GM21528 (cell line): Measurements from ENCODE around the gene RNF138.
"Not testable (repeated sequence)": the region's sequence is repeated elsewhere in the genome, so short reads cannot be mapped to it uniquely, and the experiment has no call there.

Experiments used
- ATAC-seq: cut with Tn5 transposase; IDR thresholded peaks from one replicate; pipeline ENCODE4 v1.9.1; 2021; ENCODE audit warnings: mild to moderate bottlenecking, moderate library complexity; ENCODE audit not compliant: unreplicated experiment, low FRiP score

The RNF138 gene

DNA sequence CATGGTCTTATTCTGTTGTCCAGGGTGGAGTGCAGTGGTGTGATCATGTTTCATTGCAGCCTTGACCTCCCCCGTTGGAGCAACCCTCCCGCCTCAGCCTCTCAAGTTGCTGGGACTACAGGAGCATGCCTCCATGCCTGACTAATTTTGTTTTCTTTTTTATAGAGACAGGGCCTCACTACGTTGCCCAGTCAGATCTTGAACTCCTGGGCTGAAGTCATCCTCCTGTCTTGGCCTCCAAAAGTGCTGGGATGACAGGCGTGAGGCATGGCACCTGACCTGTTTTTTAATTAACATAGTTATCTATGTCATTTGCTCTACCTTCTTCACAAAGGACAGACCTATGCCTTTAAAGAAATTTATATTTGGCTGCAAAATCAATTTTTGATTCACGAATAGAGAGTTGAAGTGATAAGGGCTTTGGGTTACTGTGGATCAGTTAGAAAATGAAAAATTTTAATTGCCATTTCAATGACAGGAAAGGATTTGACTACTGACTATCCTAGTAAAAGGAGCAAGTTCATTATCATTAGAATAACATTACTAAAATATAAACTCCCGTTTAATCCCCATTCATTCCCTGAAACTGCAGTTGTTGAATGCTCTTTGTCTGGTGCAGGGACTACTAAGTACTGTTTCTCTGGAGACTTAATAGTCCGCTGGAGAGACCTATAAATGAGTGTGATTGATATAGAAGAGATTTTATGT lies 3.7 kb downstream of the RNF138 start:
- no peak for ATAC-seq

- no peak for ATAC-seq
These were observed 4.2 kb downstream of the RNF138 start for GRCh38 chr18:32095900-32096229.

- no peak for ATAC-seq
These were observed 5.3 kb downstream of the RNF138 start for GRCh38 chr18:32096946-32097345.

GRCh38 chr18:32104516-32104915 lies 12.8 kb downstream of the RNF138 start:
- ATAC-seq = no peak

DNA sequence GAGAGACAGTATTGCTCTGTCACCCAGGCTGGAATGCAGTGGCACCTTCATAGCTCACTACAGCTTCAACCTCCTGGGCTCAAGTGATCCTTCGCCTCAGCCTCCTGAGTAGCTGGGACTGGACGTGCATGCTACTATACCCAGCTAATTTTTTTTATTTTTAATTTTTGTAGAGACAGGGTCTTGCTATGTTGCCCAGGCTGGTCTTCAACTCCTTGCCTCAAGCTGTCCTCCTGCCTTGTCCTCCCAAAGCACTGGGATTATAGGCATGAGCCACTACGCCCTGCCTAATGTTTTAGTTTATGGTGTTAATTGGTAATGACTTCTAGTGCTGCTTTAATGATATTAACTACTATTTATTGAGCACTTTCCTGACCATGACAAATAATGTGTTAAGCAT lies 18.3 kb downstream of the RNF138 start:
- no peak for ATAC-seq

DNA sequence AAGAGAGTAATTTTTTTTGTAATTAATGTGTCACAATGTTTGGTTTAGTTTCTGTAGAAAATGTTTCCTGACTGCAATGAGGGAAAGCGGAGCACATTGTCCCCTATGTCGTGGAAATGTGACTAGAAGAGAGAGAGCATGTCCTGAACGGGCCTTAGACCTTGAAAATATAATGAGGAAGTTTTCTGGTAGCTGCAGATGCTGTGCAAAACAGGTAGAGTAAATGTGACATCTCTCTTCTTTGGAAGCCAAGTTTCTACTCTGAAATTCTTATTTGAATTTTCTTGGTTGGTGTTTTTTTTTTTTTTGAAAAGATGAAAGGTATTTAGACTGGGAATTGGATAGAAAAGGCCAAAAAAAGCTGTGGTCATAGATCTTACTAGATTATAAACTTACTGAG lies 20.0 kb downstream of the RNF138 start:
- no peak for ATAC-seq

- ATAC-seq = no peak
These were observed 21.2 kb downstream of the RNF138 start for GRCh38 chr18:32112826-32113225.

DNA sequence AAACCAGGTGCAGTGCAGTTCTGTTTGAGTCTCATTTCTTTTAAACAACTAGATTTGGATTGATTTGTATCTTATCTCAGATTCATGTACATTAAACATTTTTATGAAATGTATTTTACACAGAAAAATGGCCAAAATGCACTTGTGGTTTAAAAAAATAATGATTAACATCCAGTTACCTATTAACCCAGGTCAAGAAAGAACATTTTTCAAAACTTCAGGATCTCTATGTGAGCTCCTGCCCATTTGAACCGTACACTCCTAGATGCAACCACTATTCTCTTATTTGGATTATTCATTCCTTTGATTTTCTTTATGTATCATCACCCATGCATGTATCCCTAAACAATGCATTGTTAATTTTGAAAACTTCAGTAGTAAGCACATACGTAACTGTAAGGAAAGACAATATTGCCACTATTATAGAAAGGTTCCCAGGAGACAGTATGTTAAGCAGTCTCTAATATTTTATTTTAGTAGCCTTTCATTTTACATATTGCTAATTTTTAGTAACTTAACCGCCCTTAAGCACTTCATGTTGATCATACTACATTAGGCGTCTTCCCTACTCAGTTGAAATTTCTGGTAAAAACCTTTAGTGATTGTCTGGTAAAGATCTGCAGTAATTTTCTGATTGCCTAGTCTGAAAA lies 22.7 kb downstream of the RNF138 start:
- ATAC-seq = no peak

DNA sequence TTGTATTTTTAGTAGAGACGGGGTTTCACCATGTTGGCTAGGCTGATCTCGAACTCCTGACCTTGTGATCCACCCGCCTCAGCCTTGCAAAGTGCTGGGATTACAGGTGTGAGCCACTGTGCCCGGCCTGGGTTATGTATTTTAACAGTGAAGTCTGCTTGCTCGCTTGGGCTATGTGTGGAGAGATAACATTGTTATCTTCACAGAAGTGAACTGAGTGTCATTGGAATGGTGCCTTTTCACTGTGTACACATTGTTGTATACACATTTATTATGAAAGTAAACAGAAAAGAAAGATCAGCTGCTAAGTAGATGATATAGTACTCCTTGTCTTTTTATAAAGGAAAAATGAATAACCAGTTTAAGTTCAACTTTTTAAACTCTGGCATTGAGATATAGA lies 30.4 kb downstream of the RNF138 start:
- no peak for ATAC-seq

- no peak for ATAC-seq
These were observed 34.9 kb downstream of the RNF138 start for GRCh38 chr18:32126538-32126937.

- no peak for ATAC-seq
These were observed 44.0 kb downstream of the RNF138 start for GRCh38 chr18:32135625-32136024.

DNA sequence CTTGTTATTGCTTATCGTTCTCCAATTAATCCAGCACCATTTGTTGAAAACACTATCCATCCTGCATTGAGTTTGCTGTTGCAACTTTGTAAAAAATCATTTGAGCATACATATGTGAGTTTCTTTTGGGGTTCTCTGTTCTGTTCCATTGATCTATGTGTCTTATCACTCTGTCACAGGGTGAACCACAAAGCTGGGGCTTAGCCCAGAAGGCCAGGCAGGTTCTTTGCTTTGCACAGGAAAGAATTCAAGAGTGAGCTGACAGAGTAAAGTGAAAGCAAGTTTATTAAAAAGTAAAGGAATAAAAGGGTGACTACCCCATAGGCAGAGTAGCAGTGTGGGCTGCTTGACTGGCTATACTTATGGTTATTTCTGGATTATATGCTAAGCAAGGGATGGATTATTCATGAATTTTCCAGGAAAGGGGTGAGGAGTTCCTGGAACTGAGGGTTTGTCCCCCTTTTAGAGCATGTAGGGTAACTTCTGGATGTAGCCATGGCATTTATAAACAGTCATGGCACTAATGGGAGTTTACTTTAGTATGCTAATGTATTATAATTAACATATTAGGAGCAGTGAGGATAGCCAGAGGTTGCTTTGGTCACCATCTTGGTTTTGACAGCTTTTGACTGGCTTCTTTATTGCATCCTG lies 46.8 kb downstream of the RNF138 start:
- no peak for ATAC-seq

DNA sequence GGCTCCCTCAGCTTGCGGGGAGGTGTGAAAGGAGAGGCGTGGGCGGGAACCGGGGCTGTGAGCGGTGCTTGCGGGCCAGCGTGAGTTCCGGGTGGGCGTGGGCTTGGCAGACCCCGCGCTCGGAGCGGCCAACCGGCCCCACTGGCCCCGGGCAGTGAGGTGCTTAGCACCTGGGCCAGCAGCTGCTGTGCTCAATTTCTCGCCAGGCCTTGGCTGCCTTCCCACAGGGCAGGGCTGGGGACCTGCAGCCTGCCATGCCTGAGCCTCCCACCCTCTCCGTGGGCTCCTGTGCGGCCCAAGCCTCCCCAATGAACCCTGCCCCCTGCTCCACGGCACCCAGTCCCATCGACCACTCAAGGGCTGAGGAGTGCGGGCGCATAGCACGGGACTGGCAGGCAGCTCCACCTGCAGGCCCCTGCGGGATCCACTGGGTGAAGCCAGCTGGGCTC lies 48.2 kb downstream of the RNF138 start:
- ATAC-seq = no peak

DNA sequence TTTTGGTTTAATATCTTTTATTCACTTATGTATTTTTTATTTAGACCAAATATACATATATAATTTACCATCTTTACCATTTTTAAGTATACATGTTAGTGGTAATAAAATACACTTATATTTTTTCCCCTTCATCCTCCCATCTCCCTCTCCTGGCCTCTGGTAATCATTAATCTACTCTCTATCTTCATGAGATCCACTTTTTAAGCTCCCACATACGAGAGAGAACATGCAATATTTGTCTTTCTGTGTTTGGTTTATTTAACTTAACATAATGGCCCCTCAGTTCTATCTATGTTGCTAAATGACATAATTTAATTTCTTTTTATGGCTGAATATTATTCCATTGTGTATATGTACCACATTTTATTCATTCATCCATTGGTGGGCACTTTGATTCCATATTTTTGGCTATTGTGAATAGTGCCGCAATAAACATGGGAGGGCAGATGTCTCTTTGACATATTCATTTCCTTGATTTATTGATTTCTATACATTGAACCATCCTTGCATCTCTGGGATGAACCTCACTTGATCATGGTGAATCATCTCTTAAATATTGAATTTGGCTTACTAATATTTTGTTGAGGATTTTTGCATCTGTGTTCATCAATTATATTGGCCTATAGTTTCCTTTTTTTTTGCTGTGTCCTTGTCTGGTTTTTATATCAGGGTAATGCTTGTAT lies 56.7 kb downstream of the RNF138 start:
- no peak for ATAC-seq

- ATAC-seq = peak; percentile 92
These were observed 61.2 kb downstream of the RNF138 start for GRCh38 chr18:32152705-32153448.

GRCh38 chr18:32156855-32157254 lies 65.2 kb downstream of the RNF138 start:
- ATAC-seq = no peak

- ATAC-seq = no peak
These were observed 65.9 kb downstream of the RNF138 start for GRCh38 chr18:32157580-32157979.

- ATAC-seq = peak; percentile 94
These were observed 66.5 kb downstream of the RNF138 start for GRCh38 chr18:32158108-32158624.

GRCh38 chr18:32158631-32159030 lies 67.0 kb downstream of the RNF138 start:
- ATAC-seq = not testable (repeated sequence)

- no peak for ATAC-seq
These were observed 68.9 kb downstream of the RNF138 start for GRCh38 chr18:32160547-32160946.
